ENCODE results near the gene ROR1. TPM values are rescaled to one million over a fixed set of nuclear protein-coding genes. Genes with fewer than 3 reads are reported as not detected.

The ROR1 gene
- total RNA-seq, 2 experiments from 2014 or later = not detected

- ChIA-PET CTCF (no interaction called here), POLR2A (no interaction called here)
- ATAC-seq (no peak), DNase-seq (no peak)
- Mint-ChIP-seq H3K4me1 (ENCODE audit: low read depth) (no peaks in the 10 kb centered on the region), H3K9me3 (no peaks in the 10 kb centered on the region), H3K27me3 (peaks cover 5% of the 10 kb centered on the region), H3K4me3 (no peak overlapping the region), H3K27ac (no peak overlapping the region), H3K36me3 (ENCODE audit: low read depth) (no peaks in the 10 kb centered on the region)
- no peak for TF ChIP-seq CTCF (IDR thresholded peaks at IDR 0.05)
- intact Hi-C loops (cut with micrococcal nuclease) = no loop called here
These were observed 28.3 kb downstream of the ROR1 start for GRCh38 chr1:63802109-63802508.

GRCh38 chr1:63804829-63805484 is 31.1 kb downstream of the ROR1 start:
- ATAC-seq = no peak
- no peaks in the 10 kb centered on the region for H3K4me1 Mint-ChIP-seq (ENCODE audit: low read depth)
- no peak overlapping the region for H3K27ac Mint-ChIP-seq
- no peaks in the 10 kb centered on the region for H3K9me3 Mint-ChIP-seq
- no peak overlapping the region for H3K4me3 Mint-ChIP-seq
- no peak for DNase-seq
- intact Hi-C loops (cut with micrococcal nuclease) = no loop called here
- TF ChIP-seq CTCF (IDR thresholded peaks at IDR 0.05) = no peak
- H3K36me3 Mint-ChIP-seq (ENCODE audit: low read depth) = no peaks in the 10 kb centered on the region
- CTCF ChIA-PET = no interaction called here
- peaks cover 5% of the 10 kb centered on the region for H3K27me3 Mint-ChIP-seq
- POLR2A ChIA-PET = no interaction called here

GRCh38 chr1:63807046-63807445 is 33.2 kb downstream of the ROR1 start:
- Mint-ChIP-seq H3K9me3 (no peaks in the 10 kb centered on the region), H3K4me1 (ENCODE audit: low read depth) (no peaks in the 10 kb centered on the region), H3K36me3 (ENCODE audit: low read depth) (no peaks in the 10 kb centered on the region), H3K4me3 (no peak overlapping the region), H3K27ac (no peak overlapping the region), H3K27me3 (peaks cover 5% of the 10 kb centered on the region)
- DNase-seq (no peak), ATAC-seq (no peak)
- no peak for TF ChIP-seq CTCF (IDR thresholded peaks at IDR 0.05)
- intact Hi-C loops (cut with micrococcal nuclease) = no loop called here
- CTCF ChIA-PET = no interaction called here
- POLR2A ChIA-PET = no interaction called here

- ATAC-seq (no peak), DNase-seq (no peak)
- Mint-ChIP-seq H3K4me3 (no peak overlapping the region), H3K9me3 (no peaks in the 10 kb centered on the region), H3K27ac (no peak overlapping the region), H3K27me3 (peaks cover 2% of the 10 kb centered on the region), H3K4me1 (ENCODE audit: low read depth) (no peaks in the 10 kb centered on the region), H3K36me3 (ENCODE audit: low read depth) (no peaks in the 10 kb centered on the region)
- ChIA-PET POLR2A (no interaction called here), CTCF (interaction anchor here (0.9 to 1.0 kb wide), 2 partner anchors 38 to 327 kb away, joined by 3 read pairs; no protein-coding TSS in a partner anchor)
- intact Hi-C loops (cut with micrococcal nuclease) = no loop called here
- TF ChIP-seq CTCF (IDR thresholded peaks at IDR 0.05) = no peak
These were observed 37.2 kb downstream of the ROR1 start for GRCh38 chr1:63810936-63811469.

GRCh38 chr1:63812071-63812700 is 38.4 kb downstream of the ROR1 start:
- intact Hi-C loops (cut with micrococcal nuclease) = no loop called here
- TF ChIP-seq CTCF (IDR thresholded peaks at IDR 0.05) = no peak
- no peak for ATAC-seq
- peaks cover 4% of the 10 kb centered on the region for H3K27me3 Mint-ChIP-seq
- no peaks in the 10 kb centered on the region for H3K9me3 Mint-ChIP-seq
- no peak for DNase-seq
- H3K27ac Mint-ChIP-seq = no peak overlapping the region
- H3K4me1 Mint-ChIP-seq (ENCODE audit: low read depth) = no peaks in the 10 kb centered on the region
- no peaks in the 10 kb centered on the region for H3K36me3 Mint-ChIP-seq (ENCODE audit: low read depth)
- ChIA-PET POLR2A (no interaction called here), CTCF (no interaction called here)
- no peak overlapping the region for H3K4me3 Mint-ChIP-seq

Measured in activated CD8-positive, alpha-beta T cell treated with anti-CD3 and anti-CD28 coated beads for 36 hours (primary cell).